ENCODE results near the gene CDC42BPB.

DNA sequence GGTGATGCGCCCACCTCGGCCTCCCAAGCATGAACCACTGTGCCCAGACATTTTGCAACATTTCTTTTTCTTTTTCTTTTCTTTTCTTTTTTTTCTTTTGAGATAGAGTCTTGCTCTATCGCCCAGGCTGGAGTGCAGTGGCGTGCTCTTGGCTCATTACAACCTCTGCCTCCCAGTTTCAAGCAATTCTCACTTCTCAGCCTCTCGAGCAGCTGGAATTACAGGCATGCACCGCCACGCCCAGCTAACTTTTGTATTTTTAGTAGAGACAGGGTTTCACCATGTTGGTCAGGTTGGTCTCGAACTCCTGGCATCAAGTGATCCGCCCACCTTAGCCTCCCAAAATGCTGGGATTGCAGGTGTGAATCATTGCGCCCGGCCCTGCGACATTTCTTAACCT is 7.6 kb upstream of the CDC42BPB start:
- TF ChIP-seq, protein P1, sequence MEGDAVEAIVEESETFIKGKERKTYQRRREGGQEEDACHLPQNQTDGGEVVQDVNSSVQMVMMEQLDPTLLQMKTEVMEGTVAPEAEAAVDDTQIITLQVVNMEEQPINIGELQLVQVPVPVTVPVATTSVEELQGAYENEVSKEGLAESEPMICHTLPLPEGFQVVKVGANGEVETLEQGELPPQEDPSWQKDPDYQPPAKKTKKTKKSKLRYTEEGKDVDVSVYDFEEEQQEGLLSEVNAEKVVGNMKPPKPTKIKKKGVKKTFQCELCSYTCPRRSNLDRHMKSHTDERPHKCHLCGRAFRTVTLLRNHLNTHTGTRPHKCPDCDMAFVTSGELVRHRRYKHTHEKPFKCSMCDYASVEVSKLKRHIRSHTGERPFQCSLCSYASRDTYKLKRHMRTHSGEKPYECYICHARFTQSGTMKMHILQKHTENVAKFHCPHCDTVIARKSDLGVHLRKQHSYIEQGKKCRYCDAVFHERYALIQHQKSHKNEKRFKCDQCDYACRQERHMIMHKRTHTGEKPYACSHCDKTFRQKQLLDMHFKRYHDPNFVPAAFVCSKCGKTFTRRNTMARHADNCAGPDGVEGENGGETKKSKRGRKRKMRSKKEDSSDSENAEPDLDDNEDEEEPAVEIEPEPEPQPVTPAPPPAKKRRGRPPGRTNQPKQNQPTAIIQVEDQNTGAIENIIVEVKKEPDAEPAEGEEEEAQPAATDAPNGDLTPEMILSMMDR (IDR thresholded peaks at IDR 0.05): no peak
- TF ChIP-seq POLR2A (IDR thresholded peaks at IDR 0.05): no peak
